Mesothelial cell of epicardium (in vitro differentiated cells): ENCODE measurements around the gene AMBRA1. TPM values are rescaled to one million over a fixed set of nuclear protein-coding genes. Genes with fewer than 3 reads are reported as not detected.
"Not testable (repeated sequence)": the region's sequence is repeated elsewhere in the genome, so short reads cannot be mapped to it uniquely, and the experiment has no call there.

Source experiments
- DNase-seq, 2 experiments: peaks; one replicate each; pipeline ENCODE4 v3.0.0; 2021; ENCODE audit warnings: low spot score in 2 of 2; ENCODE audit not compliant: unreplicated experiment in 2 of 2
- H3K27ac Mint-ChIP-seq: 2 replicates; pipeline ENCODE4 v1.8.0; 2021; ENCODE audit warnings: mixed read lengths
- H3K27me3 Mint-ChIP-seq: 2 replicates; pipeline ENCODE4 v1.8.0; 2021; ENCODE audit warnings: low read depth, mixed read lengths
- H3K36me3 Mint-ChIP-seq: 2 replicates; pipeline ENCODE4 v1.8.0; 2021; ENCODE audit warnings: mixed read lengths
- H3K4me1 Mint-ChIP-seq: 2 replicates; pipeline ENCODE4 v1.8.0; 2021; ENCODE audit warnings: mixed read lengths
- H3K4me3 Mint-ChIP-seq: 2 replicates; pipeline ENCODE4 v1.8.0; 2021; ENCODE audit warnings: mild to moderate bottlenecking, moderate library complexity, mixed read lengths
- H3K9me3 Mint-ChIP-seq: 2 replicates; pipeline ENCODE4 v1.8.0; 2021; ENCODE audit warnings: mixed read lengths
- CTCF ChIP-seq: fragments of 200-600 bp; sonication (generic); IDR thresholded peaks from one replicate; pipeline ENCODE4 v1.5.0; 2021; ENCODE audit warnings: antibody characterized with exemption; ENCODE audit not compliant: unreplicated experiment
- total RNA-seq: library from RNA; stranded (reverse); gene quantifications from 3 replicates; pipeline ENCODE4 v1.2.1, GENCODE V29; 2021

Gene AMBRA1
- total RNA-seq, 1 donor from 2014 or later: 48.4 TPM

DNA sequence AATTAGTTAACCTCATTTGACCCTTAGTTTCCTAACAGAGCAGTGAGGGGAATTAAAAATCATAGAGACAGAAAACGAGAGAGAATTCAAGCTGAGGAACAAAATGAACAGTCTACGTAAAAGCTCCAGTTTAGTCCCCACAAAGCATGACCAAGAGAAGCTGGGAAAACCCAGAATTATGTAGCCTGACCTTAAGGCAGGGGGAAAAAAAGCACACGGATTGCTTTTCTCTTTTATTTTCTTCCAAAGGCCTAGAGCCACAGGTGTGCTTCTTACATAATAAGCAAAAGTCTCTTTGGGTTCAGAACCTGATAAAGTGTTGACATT, 514 bp upstream of the AMBRA1 start:
- peaks cover 31% of the 10 kb centered on the region for H3K4me1 Mint-ChIP-seq
- no peak for DNase-seq
- TF ChIP-seq CTCF: no peak
- H3K27ac Mint-ChIP-seq: peak overlapping the region; percentile 95
- no peaks in the 10 kb centered on the region for H3K36me3 Mint-ChIP-seq
- peak overlapping the region; percentile 92 for H3K4me3 Mint-ChIP-seq
- H3K27me3 Mint-ChIP-seq: no peaks in the 10 kb centered on the region
- H3K9me3 Mint-ChIP-seq: no peaks in the 10 kb centered on the region

DNA sequence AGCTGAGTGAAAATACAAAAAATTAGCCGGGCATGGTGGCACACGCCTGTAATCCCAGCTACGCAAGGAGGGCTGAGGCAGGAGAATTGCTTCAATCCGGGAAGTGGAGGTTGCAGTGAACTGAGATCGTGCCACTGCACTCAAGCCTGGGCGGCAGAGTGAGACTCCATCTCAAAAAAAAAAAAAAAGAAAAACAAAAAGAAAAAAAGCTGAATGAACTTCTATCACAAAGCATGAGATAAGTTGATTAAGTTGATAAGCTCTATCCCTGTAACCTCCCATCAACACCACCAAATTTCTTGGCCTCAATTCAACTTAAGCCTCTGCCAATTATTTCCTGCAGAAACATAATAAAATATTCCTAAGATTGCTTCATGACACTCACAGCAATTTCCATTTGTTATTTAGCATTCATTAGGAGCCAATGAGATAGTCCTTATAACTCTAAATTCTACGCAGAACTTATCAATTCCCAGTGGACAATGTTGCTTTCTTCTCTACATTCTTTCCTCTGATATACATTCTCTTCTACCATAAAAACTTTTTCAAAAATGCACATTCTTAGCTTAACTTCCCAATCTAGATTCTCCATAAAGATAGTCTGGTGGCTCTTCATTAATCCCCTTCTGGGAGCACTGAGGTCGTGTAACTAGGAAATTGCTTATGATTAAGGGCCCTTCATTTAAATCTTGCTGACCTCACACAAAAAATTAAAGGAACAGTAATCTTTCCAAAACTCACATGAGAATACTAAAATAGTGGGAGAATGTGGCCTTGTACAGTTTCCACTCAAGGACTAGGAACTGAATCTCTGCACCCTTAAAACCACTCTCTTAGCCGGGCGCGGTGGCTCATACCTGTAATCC, 2.9 kb downstream of the AMBRA1 start:
- Mint-ChIP-seq H3K27ac (peak overlapping the region; percentile 70), H3K9me3 (no peaks in the 10 kb centered on the region), H3K27me3 (no peaks in the 10 kb centered on the region), H3K36me3 (no peaks in the 10 kb centered on the region), H3K4me1 (peaks cover 40% of the 10 kb centered on the region), H3K4me3 (peak overlapping the region; percentile 19)
- TF ChIP-seq CTCF: no peak
- DNase-seq: no peak

DNA sequence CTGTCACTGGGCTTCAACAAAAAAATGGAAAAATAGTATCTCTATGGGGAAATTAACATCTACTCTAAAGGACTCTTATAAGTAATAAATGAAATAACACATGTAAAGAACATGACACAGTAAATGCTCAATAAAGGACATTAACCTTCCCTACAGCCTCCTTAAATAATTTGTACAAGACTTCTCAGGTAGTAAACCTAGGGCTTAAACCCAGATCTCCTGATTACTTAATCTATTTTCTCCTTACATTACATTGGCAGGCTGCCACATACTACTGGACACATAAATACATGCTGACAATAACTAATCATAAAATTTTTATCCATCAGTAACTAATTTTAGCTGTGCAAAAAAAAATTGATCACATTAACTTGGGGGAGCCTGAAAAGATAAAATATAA, 4.9 kb downstream of the AMBRA1 start:
- peaks cover 36% of the 10 kb centered on the region for H3K4me1 Mint-ChIP-seq
- no peaks in the 10 kb centered on the region for H3K9me3 Mint-ChIP-seq
- no peak overlapping the region for H3K4me3 Mint-ChIP-seq
- H3K27me3 Mint-ChIP-seq: no peaks in the 10 kb centered on the region
- no peak for TF ChIP-seq CTCF
- DNase-seq: no peak
- H3K36me3 Mint-ChIP-seq: no peaks in the 10 kb centered on the region
- peak overlapping the region; percentile 59 for H3K27ac Mint-ChIP-seq

GRCh38 chr11:46588131-46588530, 5.7 kb downstream of the AMBRA1 start:
- no peak for DNase-seq
- Mint-ChIP-seq H3K4me3 (no peak overlapping the region), H3K4me1 (peaks cover 33% of the 10 kb centered on the region), H3K36me3 (no peaks in the 10 kb centered on the region), H3K27me3 (no peaks in the 10 kb centered on the region), H3K9me3 (no peaks in the 10 kb centered on the region), H3K27ac (no peak overlapping the region)
- TF ChIP-seq CTCF: no peak

DNA sequence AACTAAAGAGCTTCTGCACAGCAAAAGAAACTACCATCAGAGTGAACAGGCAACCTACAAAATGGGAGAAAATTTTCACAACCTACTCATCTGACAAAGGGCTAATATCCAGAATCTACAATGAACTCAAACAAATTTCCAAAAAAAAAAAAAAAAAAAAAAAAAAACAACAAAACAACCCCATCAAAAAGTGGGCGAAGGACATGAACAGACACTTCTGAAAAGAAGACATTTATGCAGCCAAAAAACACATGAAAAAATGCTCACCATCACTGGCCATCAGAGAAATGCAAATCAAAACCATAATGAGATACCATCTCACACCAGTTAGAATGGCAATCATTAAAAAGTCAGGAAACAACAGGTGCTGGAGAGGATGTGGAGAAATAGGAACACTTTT, 10.3 kb downstream of the AMBRA1 start:
- not testable (repeated sequence) for H3K27me3 Mint-ChIP-seq, H3K27ac Mint-ChIP-seq, H3K4me3 Mint-ChIP-seq, DNase-seq, H3K9me3 Mint-ChIP-seq, H3K4me1 Mint-ChIP-seq
- H3K36me3 Mint-ChIP-seq: peaks cover 12% of the 10 kb centered on the region

DNA sequence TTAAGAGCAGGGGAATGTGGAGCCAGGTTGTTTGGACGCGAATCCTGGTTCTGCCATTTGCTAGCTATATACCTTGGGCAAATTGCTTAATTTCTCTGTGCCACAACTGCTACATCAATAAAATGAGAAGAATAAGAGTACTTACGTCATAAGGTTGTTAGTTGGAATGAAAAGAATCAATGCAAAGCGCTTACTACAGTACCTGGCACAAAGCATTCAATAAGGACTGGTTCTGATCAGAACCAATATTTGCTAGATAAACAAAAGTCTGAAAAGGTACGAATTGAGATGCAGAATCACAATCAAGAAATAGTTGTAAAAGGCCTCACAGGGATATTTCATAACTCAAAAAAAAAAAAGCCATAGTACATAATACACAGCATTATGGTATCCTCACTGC, 11.2 kb downstream of the AMBRA1 start:
- Mint-ChIP-seq H3K36me3 (peaks cover 12% of the 10 kb centered on the region), H3K27me3 (no peaks in the 10 kb centered on the region), H3K4me3 (no peak overlapping the region), H3K27ac (no peak overlapping the region), H3K9me3 (peaks cover 4% of the 10 kb centered on the region), H3K4me1 (no peaks in the 10 kb centered on the region)
- TF ChIP-seq CTCF: no peak
- no peak for DNase-seq
